Stimulated activated CD4-positive, alpha-beta T cell treated with anti-CD3 and anti-CD28 coated beads, Interleukin-15, amount 100 ng/mL, for 48 hours (primary cell): ENCODE measurements around the gene AHRR.

ENCODE experiments used
- DNase-seq, 2 donors: peaks; one replicate each; pipeline ENCODE4 v3.0.0-alpha.2; 2020; ENCODE audit warnings: low read depth in 2 of 2

Gene AHRR

GRCh38 chr5:346229-346935 lies 24.9 kb downstream of the AHRR start:
- no peak for DNase-seq

DNA sequence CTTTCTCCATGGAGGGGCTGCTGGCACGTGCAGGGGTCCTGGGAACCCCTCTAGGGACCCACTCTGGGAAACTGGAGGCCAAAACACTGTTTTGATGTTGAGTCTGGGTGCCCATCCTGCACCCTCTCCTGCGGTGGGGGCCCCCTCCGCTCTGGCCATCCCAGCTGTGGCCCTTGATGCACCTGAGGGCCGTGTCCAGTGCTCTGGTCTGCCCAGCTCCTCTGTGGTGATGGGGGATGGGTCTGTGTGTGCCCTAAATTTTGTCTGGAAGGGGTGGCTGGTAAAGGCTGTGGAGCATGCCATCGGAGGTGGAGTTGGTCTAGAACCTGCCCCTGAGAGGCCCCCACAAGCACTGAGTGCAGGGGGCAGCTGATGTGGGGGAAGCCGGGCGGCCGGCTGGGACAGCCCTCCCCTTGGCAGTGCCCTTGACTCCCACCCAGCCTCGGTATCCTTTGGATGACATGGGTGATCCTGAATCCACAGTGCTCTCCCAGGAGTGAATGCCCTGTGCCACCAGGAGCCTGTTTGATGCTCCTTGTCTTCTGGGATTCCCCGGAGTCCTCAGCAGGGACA lies 26.3 kb downstream of the AHRR start:
- DNase-seq, result no peak

DNA sequence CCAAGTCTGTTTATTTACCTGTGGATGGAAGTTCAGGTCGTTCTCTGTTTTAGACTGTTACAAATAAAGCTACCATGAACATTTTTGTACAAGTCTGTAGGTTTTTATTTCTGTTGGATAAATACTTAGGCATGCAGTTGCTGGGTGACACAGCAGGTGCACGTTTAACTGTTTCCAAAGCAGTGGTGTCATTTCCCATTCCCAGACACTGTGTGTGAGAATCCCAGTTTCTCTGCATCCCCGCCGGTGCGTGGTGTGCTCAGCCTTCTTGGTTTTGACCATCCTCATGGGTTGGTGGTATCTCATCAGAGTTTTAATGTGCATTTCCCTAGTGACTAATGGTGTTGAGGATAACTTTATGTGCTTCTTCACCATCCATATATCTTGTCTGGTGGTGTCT lies 27.2 kb downstream of the AHRR start:
- no peak for DNase-seq

GRCh38 chr5:350355-350754 lies 28.8 kb downstream of the AHRR start:
- DNase-seq, result no peak

DNA sequence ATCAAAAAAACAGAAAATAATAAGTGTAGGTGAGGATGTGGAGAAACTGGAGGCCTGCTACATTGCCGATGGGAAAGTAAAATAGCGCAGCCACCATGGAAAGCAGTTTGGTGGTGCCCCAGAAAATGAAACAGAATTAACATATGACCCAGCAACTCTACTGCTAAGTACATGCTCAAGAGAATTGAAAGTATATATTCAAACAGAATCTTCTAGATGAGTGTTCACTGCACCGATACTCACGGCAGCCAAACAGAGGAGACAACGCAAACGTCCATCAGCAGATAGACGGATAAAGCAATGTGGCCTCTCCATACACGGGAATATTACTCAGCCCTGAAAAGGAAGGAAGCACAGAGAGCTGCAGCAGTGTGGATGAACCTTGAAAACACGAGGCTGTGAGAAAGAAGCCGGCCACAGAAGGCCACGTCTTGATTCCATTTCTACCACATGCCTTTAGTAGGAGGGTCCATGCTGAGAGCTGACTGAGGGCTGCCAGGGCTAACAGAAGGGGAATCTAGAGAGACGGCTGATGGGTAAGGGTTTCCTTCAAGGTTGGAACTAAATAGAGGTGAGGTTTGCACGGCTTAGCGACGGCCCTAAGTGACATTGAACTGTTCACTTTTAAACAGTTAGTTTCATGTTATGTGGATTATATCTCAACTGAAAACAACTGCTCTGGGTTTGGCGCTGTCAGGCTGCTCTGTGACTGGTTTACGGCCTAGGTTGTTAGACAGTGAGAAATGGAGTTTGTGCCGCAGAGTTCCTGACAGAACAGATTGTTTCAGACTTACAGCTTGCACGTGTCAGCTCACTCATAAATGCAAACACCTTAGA lies 29.8 kb downstream of the AHRR start:
- DNase-seq, result no peak

DNA sequence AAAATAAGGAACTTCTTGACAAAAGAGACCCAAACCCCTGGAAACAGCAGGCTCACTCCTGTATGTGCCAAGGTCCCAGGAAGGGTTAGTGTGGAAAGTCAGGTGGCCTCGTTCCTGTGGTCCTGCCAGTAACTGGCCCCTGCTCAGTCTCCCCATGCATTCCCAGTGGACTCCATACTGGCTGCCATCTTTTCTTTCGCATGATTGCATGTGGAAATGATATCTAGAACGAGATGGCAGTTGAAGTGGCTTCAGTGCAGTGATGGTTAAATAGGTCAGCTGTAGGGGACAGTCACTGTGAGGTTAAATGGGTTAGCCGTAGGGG lies 30.4 kb downstream of the AHRR start:
- DNase-seq, result no peak

GRCh38 chr5:352639-353611 lies 31.4 kb downstream of the AHRR start:
- no peak for DNase-seq

- no peak for DNase-seq
Measured at GRCh38 chr5:353612-354580, 32.4 kb downstream of the AHRR start.

GRCh38 chr5:354581-355378 lies 33.3 kb downstream of the AHRR start:
- no peak for DNase-seq

GRCh38 chr5:355379-355935 lies 33.9 kb downstream of the AHRR start:
- DNase-seq, result no peak

GRCh38 chr5:355958-356357 lies 34.4 kb downstream of the AHRR start:
- no peak for DNase-seq

DNA sequence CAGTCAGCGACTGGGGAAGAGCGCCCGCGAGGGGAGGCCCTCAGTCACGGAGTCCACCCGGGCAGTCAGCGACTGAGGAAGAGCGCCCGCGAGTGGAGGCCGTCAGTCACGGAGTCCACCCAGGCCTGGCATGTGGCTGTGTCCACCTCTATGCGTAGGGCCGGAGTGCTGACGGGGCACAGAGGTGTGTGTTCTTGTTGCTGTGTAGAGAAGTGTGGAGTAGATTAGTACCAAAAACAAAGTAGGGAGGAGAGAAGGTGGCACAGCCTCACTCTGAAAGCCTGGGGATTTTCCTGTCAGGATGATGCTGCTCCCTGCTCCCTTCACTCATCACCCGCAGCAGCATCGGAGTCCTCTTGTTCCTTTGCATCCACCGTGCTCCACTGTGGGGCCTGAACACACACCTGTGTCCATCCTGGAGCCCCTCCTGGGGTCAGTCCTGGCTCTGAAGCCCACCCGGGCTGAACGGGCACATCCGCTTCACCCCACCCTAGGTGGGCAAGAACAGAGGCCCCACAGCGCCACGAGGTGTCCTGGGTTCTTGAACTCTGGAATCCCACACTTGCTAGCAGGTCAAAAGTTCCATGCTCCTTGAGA lies 37.9 kb downstream of the AHRR start:
- DNase-seq, result no peak

DNA sequence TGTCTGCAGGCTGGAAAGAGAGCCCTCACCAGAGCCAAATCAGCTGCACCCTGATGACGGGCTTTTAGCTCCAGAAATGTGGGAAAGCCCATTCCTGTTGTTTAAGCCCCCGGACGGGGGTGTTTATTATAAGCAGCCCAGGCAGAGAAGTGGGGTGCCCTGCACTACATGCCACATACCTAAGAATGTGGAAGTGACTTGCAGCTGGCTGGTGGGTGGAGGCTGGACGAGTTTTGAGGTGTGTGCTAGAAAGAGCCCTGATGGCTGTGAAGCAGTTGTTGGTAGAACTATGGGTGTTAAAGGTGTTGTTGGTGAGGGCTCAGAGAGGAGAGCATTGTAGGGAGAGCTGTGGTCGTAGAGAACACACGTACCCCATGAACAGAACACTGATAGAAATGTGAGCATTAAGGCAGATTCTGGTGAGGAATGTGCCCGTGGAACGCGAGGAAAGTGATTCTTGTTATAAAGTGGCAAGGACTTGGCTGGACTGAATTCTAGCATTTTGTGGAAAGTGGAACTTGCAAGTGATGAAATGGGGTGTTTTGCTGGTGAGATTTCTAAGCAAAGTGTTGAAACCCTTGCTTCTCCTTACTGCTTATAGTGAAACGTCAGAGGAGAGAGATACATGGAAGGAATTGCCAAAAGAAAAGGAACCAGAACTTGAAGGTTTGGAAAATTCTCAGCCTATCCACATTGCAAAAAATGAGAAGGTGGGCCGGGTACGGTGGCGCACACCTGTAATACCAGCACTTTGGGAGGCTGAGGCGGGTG lies 38.9 kb downstream of the AHRR start:
- DNase-seq, result no peak

- DNase-seq, result no peak
Measured at GRCh38 chr5:362189-362588, 40.7 kb downstream of the AHRR start.

- DNase-seq, result no peak
Measured at GRCh38 chr5:362978-363765, 41.7 kb downstream of the AHRR start.

GRCh38 chr5:364497-364896 lies 43.0 kb downstream of the AHRR start:
- no peak for DNase-seq

DNA sequence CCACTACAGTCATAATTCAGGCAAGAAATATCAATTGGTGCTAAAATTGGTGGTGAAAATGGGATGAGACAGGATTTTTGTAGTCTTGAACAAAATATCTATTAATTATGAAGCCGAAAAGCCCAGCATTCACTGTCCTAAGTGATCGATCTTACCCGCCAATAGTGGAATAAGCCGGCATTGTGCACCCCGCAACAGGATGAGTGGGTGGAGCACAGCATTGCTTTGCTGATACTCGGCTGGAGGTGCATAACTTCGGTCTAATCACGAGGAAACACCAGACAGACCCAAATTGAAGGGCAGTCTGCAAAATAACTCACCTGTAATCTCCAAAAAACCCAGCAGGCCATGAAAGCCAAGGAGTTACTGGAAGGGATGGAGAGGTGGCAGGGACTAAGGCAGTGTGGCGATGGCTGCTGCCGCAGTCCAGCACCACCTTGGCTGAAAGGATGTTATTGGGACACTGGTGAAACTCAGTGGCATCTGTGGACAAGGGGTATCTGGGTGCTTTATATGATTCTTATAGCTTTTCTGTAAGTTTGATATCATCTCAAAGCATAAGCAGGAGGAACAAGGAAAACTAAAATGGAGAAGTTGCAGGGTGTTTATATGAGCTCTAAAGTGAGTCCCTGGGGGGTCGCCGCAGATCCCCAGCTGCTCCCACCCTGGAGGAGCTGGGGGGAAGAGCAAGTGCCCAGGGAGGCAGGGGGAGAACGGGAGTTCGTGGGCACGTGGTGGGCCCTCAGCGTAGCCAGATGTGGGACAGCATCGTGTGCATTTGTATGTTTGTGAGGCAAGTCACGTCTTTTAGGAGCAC lies 45.2 kb downstream of the AHRR start:
- DNase-seq, result no peak
